Left colon (tissue), 2 donors: ENCODE data around the gene CKS1B. TPM values are rescaled to one million over a fixed set of nuclear protein-coding genes. Genes with fewer than 3 reads are reported as not detected.

Experiments
- ATAC-seq: fragments of 200-7000 bp; cut with Tn5 transposase; one replicate; pipeline ENCODE4 v1.9.1; 2020; ENCODE audit warnings: mild to moderate bottlenecking, moderate library complexity
- DNase-seq, 2 donors: peaks; one replicate each; pipeline ENCODE4 v3.0.0-alpha.2; 2020
- intact Hi-C, 2 donors: fragments of 100-400 bp; cut with DNase I in 1 of 2; cut with micrococcal nuclease in 1 of 2; formaldehyde crosslinking; loops; one replicate each; pipeline versions ENCODE4 v1.11.2 to v1.14.0; 2022; cut with DNase I, micrococcal nuclease
- total RNA-seq, 2 donors: library from RNA; stranded (reverse); fragmentation: NEBNext Ultra II Directional; extraction: Animal tissue kit (Norgen Biotek cat#: 25700); gene quantifications; one replicate each; pipeline ENCODE4 v1.2.1, GENCODE V29; 2021
- donor health status: DM: no; HTN: no; CAD: no.
- donor health status: DM: yes; HTN: yes; CAD: no.

The CKS1B gene
- total RNA-seq, 2 donors from 2014 or later: 22.8 to 35.7 TPM

DNA sequence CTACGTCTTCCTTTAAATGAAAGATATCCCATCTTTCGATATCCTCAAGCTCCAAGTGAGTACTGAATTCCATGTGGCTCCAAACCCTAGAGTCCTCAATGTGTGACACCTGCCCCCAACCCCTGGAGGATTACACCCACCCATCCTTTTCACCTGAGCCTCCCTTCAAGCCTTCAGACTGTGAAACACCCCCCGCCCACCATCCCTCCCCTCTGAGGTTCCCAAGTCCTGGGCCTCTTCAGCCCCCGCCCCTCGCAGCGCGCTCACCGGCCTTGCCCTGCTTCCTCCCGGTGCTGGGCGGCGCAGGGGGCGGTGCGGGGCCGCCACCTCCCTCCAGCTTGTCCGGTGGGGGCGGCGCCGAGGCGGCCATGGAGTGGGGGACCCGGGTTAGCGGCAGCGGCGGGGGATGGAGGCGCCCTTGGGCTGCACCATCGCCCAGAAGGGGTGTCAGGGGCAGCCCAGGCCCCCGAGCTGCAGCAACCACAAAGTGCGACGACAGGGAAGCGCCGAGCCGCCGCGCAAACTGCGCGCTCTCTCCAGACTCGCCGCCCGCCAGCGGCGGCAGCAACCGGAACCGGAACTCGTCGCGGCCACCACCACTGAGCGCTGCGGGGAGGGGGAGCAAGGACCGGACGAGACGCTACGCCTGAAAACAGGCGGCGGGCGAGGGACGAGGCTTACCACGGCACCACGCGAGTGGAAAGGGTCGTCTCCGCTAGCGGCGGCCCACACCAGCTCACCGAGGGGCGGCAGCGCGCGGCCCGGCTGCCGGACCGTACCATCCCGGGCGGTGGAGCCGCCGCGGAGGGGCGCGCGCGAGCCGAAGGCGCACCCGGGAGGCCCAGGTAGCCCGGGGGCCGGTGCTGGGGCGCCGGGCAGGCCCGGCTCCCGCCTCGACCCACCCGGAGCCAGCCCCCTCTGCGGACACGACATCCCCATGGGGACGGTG lies 13.0 kb upstream of the CKS1B start, which contains the start of gene PYGO2:
PYGO2 (minus strand) TSS at position 576 of the 949 bp plus-strand sequence; CDS start at position 370, 206 bp downstream.
- intact Hi-C loops: loop anchor here in 1 of 2 donors (10.0 kb wide), 1 partner anchor 53 kb away; no protein-coding TSS in a partner anchor

DNA sequence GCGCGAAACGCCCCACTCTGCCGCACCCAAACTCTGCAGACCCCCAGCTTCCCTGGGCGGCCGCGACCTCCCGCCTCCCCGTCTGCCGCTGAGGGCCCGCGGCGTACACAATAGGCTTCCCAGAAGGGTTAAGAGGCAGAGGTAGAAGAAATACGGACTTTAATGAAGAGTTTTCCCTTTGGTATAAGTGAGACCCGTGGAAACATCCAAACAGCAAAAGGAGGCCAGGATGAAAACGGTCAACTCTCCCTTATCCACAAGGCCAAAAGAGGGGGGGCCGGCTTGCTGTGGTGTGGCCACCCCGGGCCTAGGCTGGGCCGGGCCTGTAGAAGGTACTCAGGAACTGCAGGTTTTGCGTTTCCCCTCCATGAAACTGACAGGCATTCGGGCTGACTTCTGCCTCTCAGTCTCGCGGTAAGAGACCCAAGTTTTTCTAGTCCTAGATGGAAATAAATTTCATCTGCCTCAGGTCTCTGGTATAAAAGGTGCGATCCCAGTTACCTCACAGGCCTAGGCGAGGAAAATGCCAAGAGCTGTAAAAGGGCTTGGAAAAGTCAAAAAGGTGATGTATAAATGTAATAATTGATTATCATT lies 12.2 kb upstream of the CKS1B start:
- intact Hi-C loops: loop anchor here in 1 of 2 donors (10.0 kb wide), 1 partner anchor 53 kb away; no protein-coding TSS in a partner anchor
- peak in 1 of 2 donors; percentile 59 for DNase-seq
- peak; percentile 16 for ATAC-seq

More for the DNA sequence above, 13.0 kb upstream of the CKS1B start, which contains the start of gene PYGO2:
- DNase-seq: peak; percentile 83 to 90
- ATAC-seq: peak; percentile 86

DNA sequence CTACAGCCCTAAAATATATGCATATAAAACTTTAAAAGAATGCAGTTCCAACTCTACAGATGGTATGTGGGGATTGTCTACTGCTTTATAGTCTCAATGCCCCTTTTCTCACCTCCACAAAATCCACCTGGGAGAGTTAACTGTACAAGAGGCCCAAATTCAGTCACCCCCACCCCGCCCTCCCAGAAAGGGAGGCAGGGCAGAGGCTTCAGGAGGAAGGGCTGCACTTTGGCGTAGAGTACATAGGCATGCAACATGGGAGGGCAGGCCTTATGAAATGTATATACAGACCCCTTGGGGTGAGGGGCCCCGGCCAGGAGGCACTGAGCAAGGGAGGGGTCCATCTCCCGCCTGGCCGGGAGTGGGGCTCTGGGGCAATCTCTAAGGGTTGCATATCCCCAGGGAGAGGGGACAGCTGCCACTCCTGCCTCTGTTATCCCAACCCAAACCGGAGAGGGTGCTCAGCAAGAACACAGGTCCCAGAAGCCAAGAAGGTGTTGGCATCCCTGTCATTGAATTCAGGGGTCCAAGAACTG lies 11.6 kb upstream of the CKS1B start:
- no peak for DNase-seq
- intact Hi-C loops: loop anchor here in 1 of 2 donors (10.0 kb wide), 1 partner anchor 52 kb away; no protein-coding TSS in a partner anchor
- no peak for ATAC-seq

DNA sequence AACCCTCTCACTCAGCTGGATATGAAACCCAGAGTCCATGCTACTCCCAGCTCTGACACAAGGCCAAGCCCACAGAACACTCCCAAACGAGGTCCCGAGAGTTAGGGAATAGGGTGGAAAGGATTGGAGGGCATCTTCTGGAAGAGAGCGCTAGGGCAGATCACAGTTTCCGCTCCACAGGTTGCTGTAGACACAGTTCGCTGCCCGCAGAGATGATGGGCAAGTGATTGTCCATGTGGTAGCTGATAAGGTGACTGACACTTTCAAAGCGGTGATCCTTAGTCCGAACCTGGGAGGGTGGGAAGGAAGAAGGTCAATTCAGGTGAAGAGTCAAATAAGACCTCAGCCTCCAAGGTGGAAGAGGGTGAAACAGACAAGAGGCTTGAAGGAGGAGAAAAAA lies 10.8 kb upstream of the CKS1B start:
- ATAC-seq: no peak
- no peak for DNase-seq
- intact Hi-C loops: loop anchor here in 1 of 2 donors (10.0 kb wide), 1 partner anchor 51 kb away; no protein-coding TSS in a partner anchor

DNA sequence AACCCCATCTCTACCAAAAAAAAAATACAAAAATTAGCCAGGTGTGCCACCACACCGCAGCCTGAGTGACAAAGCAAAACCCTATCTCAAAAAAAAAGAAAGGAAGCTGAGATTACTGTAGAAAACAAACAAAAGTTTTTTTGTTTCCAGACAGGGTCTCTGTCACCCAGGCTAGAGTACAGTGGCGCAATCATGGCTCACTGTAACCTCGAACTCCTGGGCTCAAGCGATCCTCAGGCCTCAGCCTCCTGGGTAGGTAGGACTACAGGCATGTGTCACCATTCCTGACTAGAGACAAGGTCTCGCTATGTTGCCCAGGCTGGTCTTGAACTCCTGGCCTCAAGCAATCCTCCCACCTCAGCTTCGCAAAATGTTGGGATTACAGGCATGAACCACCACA lies 10.1 kb upstream of the CKS1B start:
- intact Hi-C loops: loop anchor here in 1 of 2 donors (10.0 kb wide), 1 partner anchor 50 kb away; no protein-coding TSS in a partner anchor
- no peak for DNase-seq
- ATAC-seq: no peak

DNA sequence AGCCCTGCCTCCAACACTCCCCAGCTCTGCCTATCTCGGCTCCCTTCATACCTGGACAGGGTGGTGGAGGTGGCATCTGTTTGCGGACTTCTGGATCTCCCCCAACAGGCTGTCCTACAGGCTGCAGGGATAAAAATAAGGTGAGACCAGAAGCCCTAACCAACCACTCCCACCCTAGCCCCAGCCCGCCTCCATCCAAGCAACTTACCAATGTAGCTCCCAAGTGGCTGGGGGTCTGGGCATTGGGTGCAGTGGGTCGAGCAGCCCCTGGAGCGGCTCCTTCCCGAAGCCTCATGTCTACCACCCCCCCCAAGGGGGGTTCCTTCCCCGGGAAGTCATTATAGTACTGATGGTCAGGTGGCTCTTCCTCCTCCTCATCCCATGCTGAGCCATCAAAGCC lies 8.4 kb upstream of the CKS1B start:
- ATAC-seq (no peak), DNase-seq (no peak)
- intact Hi-C loops: loop anchor here in 1 of 2 donors (10.0 kb wide), 1 partner anchor 49 kb away; no protein-coding TSS in a partner anchor

DNA sequence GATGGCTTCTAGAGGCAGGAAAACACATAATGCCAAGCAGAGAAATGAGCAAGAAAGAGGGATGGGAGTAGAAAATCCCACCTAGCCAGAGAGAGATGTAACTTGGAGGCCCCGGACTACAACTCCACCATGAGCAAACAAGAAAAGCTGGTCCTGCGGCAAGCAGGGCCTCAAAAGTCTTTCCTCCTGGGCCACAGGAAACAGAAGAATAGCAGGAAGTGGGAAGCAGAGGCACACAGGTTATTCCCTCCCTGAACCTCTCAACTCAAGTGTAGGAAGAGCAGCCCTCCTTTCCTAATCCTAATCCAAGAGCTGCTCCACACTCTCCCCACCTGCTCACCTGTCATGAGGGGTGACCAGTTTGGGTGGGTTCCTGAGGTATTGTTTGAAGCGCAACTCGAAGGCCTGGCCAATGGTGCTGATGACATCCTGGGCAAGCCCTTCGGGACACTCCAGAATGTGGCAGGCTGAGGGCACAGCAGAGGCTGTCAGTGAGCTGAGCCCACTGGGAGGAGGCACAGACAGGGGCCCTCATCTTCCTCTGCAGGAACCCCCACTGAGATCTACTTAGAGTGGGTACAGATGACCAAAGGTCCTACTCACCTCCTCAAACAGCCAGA lies 7.0 kb upstream of the CKS1B start:
- ATAC-seq (no peak), DNase-seq (no peak)
- intact Hi-C loops: loop anchor here in 1 of 2 donors (10.0 kb wide), 1 partner anchor 47 kb away; no protein-coding TSS in a partner anchor

DNA sequence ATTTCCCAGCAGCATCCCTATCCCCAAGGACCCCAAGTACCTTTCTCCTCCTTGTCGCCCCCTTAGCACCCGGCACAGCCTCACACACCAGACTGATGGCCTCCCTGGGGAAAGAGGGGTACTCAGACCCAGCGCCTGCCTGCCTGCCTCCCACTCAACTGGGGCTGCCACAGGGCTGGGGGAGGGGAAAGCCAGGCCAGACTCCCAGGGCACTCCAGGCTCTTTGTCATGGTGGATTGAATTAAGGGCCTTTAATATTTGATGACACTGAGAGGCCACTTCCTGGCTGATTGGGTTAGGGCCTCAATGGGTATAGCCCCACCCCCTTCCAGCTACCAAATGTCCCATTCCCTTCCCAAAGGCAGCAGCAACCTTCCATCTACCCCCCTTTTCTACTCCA lies 5.8 kb upstream of the CKS1B start:
- intact Hi-C loops: loop anchor here in 1 of 2 donors (10.0 kb wide), 1 partner anchor 46 kb away; no protein-coding TSS in a partner anchor
- ATAC-seq (no peak), DNase-seq (no peak)

DNA sequence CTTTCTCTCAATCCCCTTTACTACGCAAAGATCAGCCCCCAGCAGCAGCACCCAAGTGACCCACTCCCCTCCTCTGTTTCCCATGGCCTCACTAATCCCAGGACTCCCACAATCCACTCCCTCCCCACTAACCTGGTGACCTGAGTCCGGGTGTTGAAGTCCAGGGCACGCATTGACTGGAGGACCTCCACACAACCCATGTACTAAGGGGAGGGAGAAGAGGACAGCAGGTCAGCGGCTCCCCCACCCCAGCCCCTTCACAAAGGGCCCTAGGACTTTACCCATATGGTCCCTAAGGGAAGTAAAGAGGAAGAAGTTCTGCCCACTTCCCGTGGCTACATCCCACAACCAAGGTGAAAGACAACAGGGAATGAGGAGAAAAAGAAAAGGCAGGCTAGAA lies 5.2 kb upstream of the CKS1B start:
- no peak for ATAC-seq
- no peak for DNase-seq
- intact Hi-C loops: loop anchor here in 1 of 2 donors (10.0 kb wide), 1 partner anchor 46 kb away; no protein-coding TSS in a partner anchor

DNA sequence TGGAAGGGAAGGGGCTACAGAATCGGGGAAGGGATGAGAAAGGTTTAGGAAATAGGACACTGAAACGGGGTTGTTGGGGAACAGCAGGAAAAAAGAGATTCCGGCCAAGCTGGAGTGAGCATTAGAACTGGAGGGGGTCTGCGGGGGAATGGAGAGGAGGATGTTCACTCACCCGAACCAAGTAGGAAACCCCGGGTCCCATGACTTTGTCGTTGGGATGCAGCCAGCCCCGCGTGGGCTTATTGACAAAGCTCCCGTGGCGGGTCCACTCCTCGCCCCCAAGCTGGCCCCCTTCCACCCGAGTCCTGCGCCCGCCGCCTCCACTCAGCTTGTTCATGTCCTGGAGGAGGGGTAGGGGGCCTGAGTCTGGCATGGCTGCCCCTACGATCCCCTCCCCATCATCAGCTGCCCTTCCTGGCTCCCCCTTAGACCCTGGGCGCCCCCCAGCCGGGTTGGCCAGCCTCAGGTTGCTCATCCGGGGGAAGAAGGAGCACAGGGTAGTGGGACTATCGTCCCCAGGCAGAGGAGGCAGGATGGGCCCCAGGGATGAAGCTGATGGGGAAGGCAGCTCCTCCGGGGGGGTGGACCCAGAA lies 4.5 kb upstream of the CKS1B start:
- ATAC-seq: no peak
- DNase-seq: no peak
- intact Hi-C loops: loop anchor here in 1 of 2 donors (10.0 kb wide), 1 partner anchor 45 kb away; no protein-coding TSS in a partner anchor

DNA sequence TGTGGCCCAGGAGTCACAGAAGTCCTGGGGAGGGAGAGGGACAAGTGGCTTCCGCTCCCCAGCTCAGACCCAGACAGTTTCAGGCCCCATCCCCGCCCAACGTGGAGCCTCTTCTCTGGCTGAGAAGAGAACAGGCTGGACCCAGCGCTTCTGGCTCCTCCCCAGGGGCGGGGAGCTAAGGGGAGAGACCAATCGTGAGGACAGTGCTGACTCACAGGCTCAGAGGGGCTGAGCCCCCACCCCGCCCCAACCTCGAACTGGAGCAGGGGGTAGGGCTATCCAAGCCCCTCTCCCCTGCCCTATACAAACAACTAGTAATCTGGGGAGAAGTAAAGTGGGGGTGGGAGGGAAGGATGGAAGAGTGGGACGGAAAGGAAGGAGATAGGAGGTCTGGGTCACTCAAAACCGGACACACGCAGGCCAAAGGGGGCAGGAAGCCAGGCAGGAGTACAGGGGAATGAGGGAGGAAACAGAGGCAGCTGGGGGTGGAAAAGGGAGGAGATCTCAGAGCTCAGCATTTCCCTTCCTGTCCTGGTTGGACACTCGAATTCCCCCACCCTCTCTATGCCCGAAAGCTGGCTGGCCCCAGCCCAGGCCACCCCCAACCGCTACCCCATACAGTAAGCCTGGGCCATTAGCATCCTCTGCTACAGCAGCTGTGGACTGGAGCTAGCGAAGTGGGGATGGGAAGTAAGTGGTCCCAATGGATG lies 3.7 kb upstream of the CKS1B start, which contains the start of gene SHC1:
SHC1 (minus strand) TSS at position 117 of the 710 bp plus-strand sequence. CDS start 221 bp downstream, outside the sequence.
- intact Hi-C loops: no loop called here
- ATAC-seq (no peak), DNase-seq (peak; percentile 77 to 92)

DNA sequence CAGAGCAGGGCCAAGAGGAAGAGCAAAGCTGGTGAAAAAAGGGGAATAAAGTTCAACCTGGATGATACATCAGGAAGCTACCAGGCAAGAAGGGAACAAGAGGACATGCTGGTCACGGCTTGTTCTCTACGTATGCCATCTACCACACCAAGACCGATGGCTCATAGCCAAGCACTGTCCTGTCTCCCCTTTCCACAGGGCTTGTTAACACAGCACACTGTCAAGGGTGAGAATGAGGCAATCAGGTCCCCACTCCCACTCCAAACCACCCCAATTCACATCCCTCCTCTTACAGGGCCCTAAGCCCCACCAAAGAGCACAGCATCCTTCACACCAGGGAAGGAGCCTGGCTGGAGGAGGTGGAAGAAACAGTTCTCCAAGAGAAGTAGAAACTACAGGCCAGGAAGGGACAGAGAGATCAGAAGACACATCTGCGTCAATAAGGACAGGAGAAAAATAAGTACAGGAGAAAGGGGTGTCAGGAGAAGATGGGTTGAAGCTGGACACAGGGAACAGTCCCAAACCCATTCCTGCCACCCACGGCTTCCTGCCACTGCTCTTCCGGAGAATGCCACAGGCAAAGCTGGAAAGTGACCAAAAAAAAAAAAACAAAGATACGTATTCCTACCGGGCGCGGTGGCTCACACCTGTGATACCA lies 3.0 kb upstream of the CKS1B start:
- intact Hi-C loops: no loop called here
- peak in 1 of 2 donors; percentile 69 for DNase-seq
- no peak for ATAC-seq

DNA sequence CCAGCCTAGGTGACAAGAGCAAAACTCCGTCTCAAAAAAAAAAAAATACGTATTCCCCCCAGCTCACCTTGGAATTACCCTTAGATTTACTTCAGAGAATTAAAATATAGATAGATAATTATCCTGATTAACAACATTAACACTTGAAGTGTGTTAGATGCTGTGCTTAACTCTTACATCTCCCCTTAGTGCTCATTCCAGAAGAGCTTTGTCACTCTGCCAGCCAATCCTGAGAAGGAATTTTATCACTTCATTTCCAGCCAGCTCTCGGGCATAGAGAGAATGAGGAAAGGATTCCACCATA lies 2.3 kb upstream of the CKS1B start:
- ATAC-seq: no peak
- intact Hi-C loops: no loop called here
- DNase-seq: no peak

DNA sequence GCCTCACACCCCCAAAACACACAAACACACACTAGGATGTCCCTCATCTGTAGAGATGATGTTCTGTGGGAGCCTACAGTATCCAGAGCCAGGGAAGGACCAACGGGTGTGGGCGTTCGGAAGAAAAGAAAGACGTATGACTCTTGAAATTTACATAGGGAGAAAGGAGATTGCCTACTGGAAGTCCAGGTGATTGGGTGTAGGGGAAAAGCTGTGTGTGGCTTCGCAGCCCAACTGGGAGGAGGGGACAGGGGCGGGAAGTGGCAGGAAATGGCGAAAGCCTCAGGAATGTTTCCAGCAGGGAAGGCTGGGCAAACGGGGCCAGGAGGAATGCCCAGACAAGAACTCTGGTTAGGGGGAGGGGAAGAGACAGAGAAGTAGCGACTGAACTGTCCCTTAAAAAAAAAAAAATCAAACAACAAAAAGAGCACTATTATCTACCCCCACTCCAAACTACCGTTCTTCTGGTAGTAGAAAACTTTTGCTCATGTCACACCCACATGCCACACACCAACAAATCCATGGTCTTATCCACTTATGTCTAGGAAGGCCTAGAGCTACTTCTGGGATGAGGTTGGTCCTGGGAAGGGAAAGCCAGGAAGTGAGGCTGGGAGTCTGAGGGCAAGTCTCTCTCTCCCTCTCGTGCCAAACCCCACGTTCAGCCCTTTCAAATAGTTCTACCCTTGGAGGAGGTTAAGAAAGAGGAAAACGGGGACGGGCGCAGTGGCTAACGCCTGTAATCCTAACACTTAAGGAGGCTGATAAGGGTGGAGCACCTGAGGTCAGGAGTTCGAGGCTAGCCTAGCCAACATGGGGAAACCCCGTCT lies 1.8 kb upstream of the CKS1B start:
- intact Hi-C loops: no loop called here
- DNase-seq (peak; percentile 49 to 81), ATAC-seq (peak; percentile 2)

DNA sequence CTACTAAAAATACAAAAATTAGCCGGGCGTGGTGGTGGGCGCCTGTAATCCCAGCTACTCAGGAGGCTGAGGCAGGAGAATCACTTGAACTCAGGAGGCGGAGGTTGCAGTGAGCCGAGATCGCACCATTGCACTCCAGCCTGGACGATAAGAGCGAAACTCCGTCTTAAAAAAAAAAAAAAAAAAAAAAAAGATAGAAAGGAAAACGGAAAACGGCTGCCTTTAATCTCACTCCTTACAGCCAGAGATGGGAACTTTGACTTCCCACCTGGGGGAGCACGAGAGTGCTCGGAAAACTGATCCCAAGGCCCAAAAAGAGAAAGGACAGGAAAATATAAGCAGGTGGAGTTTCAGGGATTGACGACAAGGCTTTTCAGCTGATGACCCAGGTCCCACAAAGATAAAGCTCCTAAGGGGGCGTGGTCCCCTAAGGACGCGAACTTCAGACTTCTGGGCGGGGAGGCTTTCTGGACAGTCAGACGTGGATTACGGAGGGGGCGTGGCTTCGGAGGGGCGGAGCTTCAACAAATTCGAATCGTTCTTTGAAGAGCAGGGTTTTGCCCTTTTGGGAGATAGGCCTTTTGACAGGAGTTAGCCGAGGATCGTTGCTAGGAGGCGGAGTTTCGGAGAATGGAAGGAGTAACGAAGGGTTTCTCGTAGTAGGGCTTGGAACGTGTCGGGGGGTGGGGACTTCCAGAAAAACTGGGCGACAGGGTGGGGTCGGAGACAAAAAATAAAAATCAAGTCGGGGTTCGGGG lies 958 bp upstream of the CKS1B start:
- intact Hi-C loops: no loop called here
- peak; percentile 99 for DNase-seq

More for the DNA sequence above, 958 bp upstream of the CKS1B start:
- peak; percentile 69 for ATAC-seq
